HepG2 (cell line): ENCODE results near the gene DPY30. TPM values are rescaled to one million over a fixed set of nuclear protein-coding genes. Genes with fewer than 3 reads are reported as not detected.

ENCODE experiments used
- CCDC6 ChIP-seq: sonication (generic); formaldehyde crosslinking; IDR thresholded peaks from 2 replicates; pipeline ENCODE4 v1.8.1; 2022; ENCODE audit warnings: mild to moderate bottlenecking, missing genetic modification reagents, moderate library complexity
- DBP ChIP-seq: sonication (generic); formaldehyde crosslinking; IDR thresholded peaks from 2 replicates; pipeline ENCODE4 v1.4.0; 2020; ENCODE audit warnings: missing genetic modification reagents; ENCODE audit errors: not compliant biosample characterization
- KDM1A ChIP-seq: IDR thresholded peaks from 2 replicates; pipeline ENCODE4 v1.6.1; 2016; ENCODE audit warnings: missing compliant biosample characterization
- KDM3A ChIP-seq: IDR thresholded peaks from 2 replicates; pipeline ENCODE4 v1.6.1; 2018; ENCODE audit warnings: low read depth, missing compliant biosample characterization
- KLF6 ChIP-seq: IDR thresholded peaks from 2 replicates; pipeline ENCODE4 v1.8.0; 2016; ENCODE audit warnings: missing biosample characterization, missing genetic modification reagents
- KMT2B ChIP-seq: IDR thresholded peaks from 2 replicates; pipeline ENCODE4 v1.6.1; 2016; ENCODE audit warnings: missing genetic modification reagents, missing compliant biosample characterization
- MAFK ChIP-seq, 2 experiments: IDR thresholded peaks in 1 of 2; conservative IDR thresholded peaks in 1 of 2; 2 replicates each; pipeline ENCODE4 v1.6.1; 2011; ENCODE audit warnings: improper control_type of control experiment in 2 of 2, low read length in 2 of 2
- MIER3 ChIP-seq: IDR thresholded peaks from 2 replicates; pipeline ENCODE4 v1.6.1; 2016; ENCODE audit warnings: missing compliant biosample characterization, borderline replicate concordance
- NFE2L1 ChIP-seq: sonication (generic); formaldehyde crosslinking; IDR thresholded peaks from 2 replicates; pipeline ENCODE4 v1.4.0; 2020; ENCODE audit warnings: missing genetic modification reagents, mild to moderate bottlenecking, borderline replicate concordance
- NPAS2 ChIP-seq: sonication (generic); formaldehyde crosslinking; IDR thresholded peaks from 2 replicates; pipeline ENCODE4 v1.8.0; 2022; ENCODE audit warnings: mild to moderate bottlenecking, missing genetic modification reagents, borderline replicate concordance
- NR2F1 ChIP-seq, 2 experiments: fragments of 450-650 bp in 1 of 2; formaldehyde crosslinking in 1 of 2; IDR thresholded peaks; 2 replicates each; pipeline versions ENCODE4 v1.5.0 to v1.6.1; 2016 to 2020; ENCODE audit warnings: mild to moderate bottlenecking in 1 of 2, missing compliant biosample characterization in 1 of 2, missing genetic modification reagents in 1 of 2, moderate library complexity in 1 of 2
- NR2F2 ChIP-seq: IDR thresholded peaks from 2 replicates; pipeline ENCODE4 v1.6.1; 2012; ENCODE audit warnings: low read depth, inconsistent platforms, borderline replicate concordance
- REPIN1 ChIP-seq: sonication (generic); formaldehyde crosslinking; IDR thresholded peaks from 2 replicates; pipeline ENCODE4 v1.8.0; 2022; ENCODE audit warnings: missing genetic modification reagents, low read depth, mild to moderate bottlenecking, borderline replicate concordance
- SMARCC2 ChIP-seq: fragments of 450-650 bp; IDR thresholded peaks from 2 replicates; pipeline ENCODE4 v1.6.1; 2017; ENCODE audit warnings: antibody characterized with exemption, mild to moderate bottlenecking
- SOX6 ChIP-seq, 2 experiments: fragments of 450-650 bp in 1 of 2; sonication (generic) in 1 of 2; formaldehyde crosslinking in 1 of 2; IDR thresholded peaks; 2 replicates each; pipeline versions ENCODE4 v1.4.0 to v1.6.1; 2017 to 2020; ENCODE audit warnings: antibody characterized with exemption in 1 of 2, mild to moderate bottlenecking in 1 of 2, missing genetic modification reagents in 1 of 2
- THAP11 ChIP-seq: IDR thresholded peaks from 2 replicates; pipeline ENCODE4 v1.6.1; 2016; ENCODE audit warnings: missing biosample characterization, missing genetic modification reagents
- YEATS2 ChIP-seq: sonication (generic); formaldehyde crosslinking; IDR thresholded peaks from 2 replicates; pipeline ENCODE4 v1.4.0; 2020; ENCODE audit warnings: missing genetic modification reagents, borderline replicate concordance
- ZMYM4 ChIP-seq: sonication (generic); formaldehyde crosslinking; IDR thresholded peaks from 2 replicates; pipeline ENCODE4 v1.8.1; 2023; ENCODE audit warnings: mild to moderate bottlenecking, missing genetic modification reagents
- ZNF207 ChIP-seq: fragments of 450-650 bp; IDR thresholded peaks from 2 replicates; pipeline ENCODE4 v1.6.1; 2016; ENCODE audit warnings: antibody characterized with exemption, borderline replicate concordance
- ZNF264 ChIP-seq: sonication (generic); formaldehyde crosslinking; IDR thresholded peaks from 2 replicates; pipeline ENCODE4 v1.4.0; 2020; ENCODE audit warnings: missing genetic modification reagents
- ZNF616 ChIP-seq: sonication (generic); formaldehyde crosslinking; IDR thresholded peaks from 2 replicates; pipeline ENCODE4 v1.5.0; 2020; ENCODE audit warnings: low read depth, mild to moderate bottlenecking, missing genetic modification reagents
- ZNF703 ChIP-seq: sonication (generic); formaldehyde crosslinking; IDR thresholded peaks from 2 replicates; pipeline ENCODE4 v1.5.1; 2020; ENCODE audit warnings: missing genetic modification reagents, mild to moderate bottlenecking, moderate library complexity, borderline replicate concordance
- ZNF773 ChIP-seq: sonication (generic); formaldehyde crosslinking; IDR thresholded peaks from 2 replicates; pipeline ENCODE4 v1.4.0; 2020; ENCODE audit warnings: missing genetic modification reagents, borderline replicate concordance
- ZNF776 ChIP-seq: sonication (generic); formaldehyde crosslinking; IDR thresholded peaks from 2 replicates; pipeline ENCODE4 v1.4.0; 2020; ENCODE audit warnings: mild to moderate bottlenecking, missing genetic modification reagents
- polyA plus RNA-seq, 8 experiments: library from polyadenylated mRNA; depleted of rRNA in 3 of 8; stranded (reverse) in 7 of 8; unstranded in 1 of 8; fragments of >200 nt; fragmentation: Illumina TruSeq in 4 of 8; extraction: Trizol in 4 of 8; gene quantifications; 2 replicates each; pipeline versions ENCODE4 v1.2.1 to v1.2.3, GENCODE V29; 2011 to 2016; ENCODE audit warnings: low read depth in 4 of 8, missing spikeins in 1 of 8, mixed read lengths in 1 of 8; ENCODE audit not compliant: insufficient read depth in 1 of 8
- total RNA-seq, 5 experiments: library from RNA; depleted of rRNA; stranded (reverse); fragments of >200 nt; fragmentation: Illumina TruSeq; extraction: Trizol; gene quantifications; 2 replicates each; pipeline ENCODE4 v1.2.3, GENCODE V29; 2016; ENCODE audit warnings: low read depth in 1 of 5
- TF ChIP-seq, protein P1 (sequence below): IDR thresholded peaks from 2 replicates; pipeline ENCODE4 v1.6.1; 2012; ENCODE audit warnings: inconsistent platforms
- TF ChIP-seq, protein P2 (sequence below): sonication (generic); formaldehyde crosslinking; IDR thresholded peaks from 2 replicates; pipeline ENCODE4 v1.8.1; 2023; ENCODE audit warnings: mild to moderate bottlenecking, missing genetic modification reagents, borderline replicate concordance
- TF ChIP-seq, protein P3 (sequence below): sonication (generic); formaldehyde crosslinking; IDR thresholded peaks from 2 replicates; pipeline ENCODE4 v1.4.0; 2020; ENCODE audit warnings: missing genetic modification reagents

The DPY30 gene
- total and polyA plus RNA-seq, 2 of the 13 experiments (the other 11 are each of a cell fraction or from before 2014, with no cell fraction given): 98.1 to 118 TPM

- no peak for TF ChIP-seq ZNF703 (CRISPR knock-in tag)
- TF ChIP-seq THAP11 (CRISPR knock-in tag): peak; percentile 90
- TF ChIP-seq KDM1A: peak; percentile 55; the same call in 1 of the 2 replicates
- peak; percentile 65; the same call in 1 of the 2 replicates for TF ChIP-seq NR2F2
- TF ChIP-seq KLF6 (CRISPR knock-in tag): peak; percentile 94
- no peak for TF ChIP-seq SMARCC2
- TF ChIP-seq DBP: peak; percentile 76
- no peak for TF ChIP-seq ZNF207
- peak; percentile 91 for TF ChIP-seq ZNF776 (CRISPR knock-in tag)
- TF ChIP-seq ZNF264: peak; percentile 82; the same call in 1 of the 2 replicates
- no peak for TF ChIP-seq NFE2L1
- peak; percentile 95 for TF ChIP-seq KMT2B (CRISPR knock-in tag)
- TF ChIP-seq, protein P1, sequence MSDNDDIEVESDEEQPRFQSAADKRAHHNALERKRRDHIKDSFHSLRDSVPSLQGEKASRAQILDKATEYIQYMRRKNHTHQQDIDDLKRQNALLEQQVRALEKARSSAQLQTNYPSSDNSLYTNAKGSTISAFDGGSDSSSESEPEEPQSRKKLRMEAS: peak; percentile 98
- peak; percentile 93 for TF ChIP-seq CCDC6
- TF ChIP-seq YEATS2 (CRISPR knock-in tag): peak; percentile 84
- TF ChIP-seq, protein P2, sequence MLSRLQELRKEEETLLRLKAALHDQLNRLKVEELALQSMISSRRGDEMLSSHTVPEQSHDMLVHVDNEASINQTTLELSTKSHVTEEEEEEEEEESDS (CRISPR knock-in tag): peak; percentile 80; the same call in 1 of the 2 replicates
- 0 out of 4 replicates have a peak, but pooled peaks have one; percentile 7 to 38 for TF ChIP-seq NR2F1 (CRISPR knock-in tag; IDR thresholded peaks at IDR 0.05)
- no peak; the same call in 1 of the 2 replicates for TF ChIP-seq ZNF773 (CRISPR knock-in tag)
- TF ChIP-seq MIER3 (CRISPR knock-in tag): peak; percentile 93; the same call in 1 of the 2 replicates
- peak; percentile 98 for TF ChIP-seq ZMYM4 (CRISPR knock-in tag)
- no peak for TF ChIP-seq NPAS2 (CRISPR knock-in tag)
- TF ChIP-seq ZNF616 (CRISPR knock-in tag): peak; percentile 88; the same call in 1 of the 2 replicates
- TF ChIP-seq SOX6 (IDR thresholded peaks at IDR 0.05): no peak
- peak; percentile 88 for TF ChIP-seq SOX6 (CRISPR knock-in tag; IDR thresholded peaks at IDR 0.05)
- peak; percentile 95 for TF ChIP-seq KDM3A (CRISPR knock-in tag)
- TF ChIP-seq, protein P3, sequence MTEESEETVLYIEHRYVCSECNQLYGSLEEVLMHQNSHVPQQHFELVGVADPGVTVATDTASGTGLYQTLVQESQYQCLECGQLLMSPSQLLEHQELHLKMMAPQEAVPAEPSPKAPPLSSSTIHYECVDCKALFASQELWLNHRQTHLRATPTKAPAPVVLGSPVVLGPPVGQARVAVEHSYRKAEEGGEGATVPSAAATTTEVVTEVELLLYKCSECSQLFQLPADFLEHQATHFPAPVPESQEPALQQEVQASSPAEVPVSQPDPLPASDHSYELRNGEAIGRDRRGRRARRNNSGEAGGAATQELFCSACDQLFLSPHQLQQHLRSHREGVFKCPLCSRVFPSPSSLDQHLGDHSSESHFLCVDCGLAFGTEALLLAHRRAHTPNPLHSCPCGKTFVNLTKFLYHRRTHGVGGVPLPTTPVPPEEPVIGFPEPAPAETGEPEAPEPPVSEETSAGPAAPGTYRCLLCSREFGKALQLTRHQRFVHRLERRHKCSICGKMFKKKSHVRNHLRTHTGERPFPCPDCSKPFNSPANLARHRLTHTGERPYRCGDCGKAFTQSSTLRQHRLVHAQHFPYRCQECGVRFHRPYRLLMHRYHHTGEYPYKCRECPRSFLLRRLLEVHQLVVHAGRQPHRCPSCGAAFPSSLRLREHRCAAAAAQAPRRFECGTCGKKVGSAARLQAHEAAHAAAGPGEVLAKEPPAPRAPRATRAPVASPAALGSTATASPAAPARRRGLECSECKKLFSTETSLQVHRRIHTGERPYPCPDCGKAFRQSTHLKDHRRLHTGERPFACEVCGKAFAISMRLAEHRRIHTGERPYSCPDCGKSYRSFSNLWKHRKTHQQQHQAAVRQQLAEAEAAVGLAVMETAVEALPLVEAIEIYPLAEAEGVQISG (CRISPR knock-in tag): peak; percentile 86
- TF ChIP-seq REPIN1 (CRISPR knock-in tag): peak; percentile 96
- no peak for TF ChIP-seq MAFK (conservative IDR thresholded peaks at IDR 0.05 in 1 of 2, IDR thresholded peaks at IDR 0.05 in 1 of 2; ENCODE audit: low read length in 2 of 2)
Observed at GRCh38 chr2:32010670-32011484, 28.7 kb downstream of the DPY30 start, which contains the start of gene MEMO1 (continued).
